ENCODE measurements around the gene THSD7B. TPM values are rescaled to one million over a fixed set of nuclear protein-coding genes. Genes with fewer than 3 reads are reported as not detected.

THSD7B gene
- total and polyA plus RNA-seq, 2 of the 8 experiments (the other 6 are each of a cell fraction or from before 2014, with no cell fraction given): 0.60 to 2.9 TPM

DNA sequence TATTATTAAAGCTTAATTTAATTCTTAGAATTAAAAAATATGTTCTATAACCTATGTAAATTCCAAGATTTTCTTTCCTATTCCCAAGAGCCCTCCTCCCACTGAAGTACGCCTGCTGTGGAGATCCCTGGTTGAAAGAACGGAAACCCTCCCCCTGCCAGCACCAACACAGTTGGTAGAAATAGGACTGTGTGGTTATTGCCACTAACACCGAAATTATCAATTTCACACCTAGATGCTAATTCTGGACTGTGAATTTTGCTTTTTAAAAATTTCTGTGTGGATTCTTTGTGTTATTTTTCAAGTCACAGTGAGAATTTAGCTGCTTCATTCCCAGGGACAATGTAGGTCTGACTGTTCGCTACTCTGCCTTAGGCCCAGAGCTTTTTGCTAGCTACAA lies 893.1 kb downstream of the THSD7B start:
- no peaks in the 10 kb centered on the region for H3K79me2 ChIP-seq (ENCODE audit: control insufficient read depth in 1 of 2, insufficient read depth in 2 of 2, low read length in 2 of 2)
- H4K5ac ChIP-seq (ENCODE audit: insufficient read length, low read depth, low read length): no peak overlapping the region
- H3K79me1 ChIP-seq (ENCODE audit: low read depth, low read length): no peaks in the 10 kb centered on the region
- no peak overlapping the region for H3K4me2 ChIP-seq (ENCODE audit: insufficient read depth in 1 of 2, low read depth in 2 of 2, low read length in 2 of 2)
- DNase-seq (ENCODE audit: low read depth in 1 of 2, low spot score in 2 of 2) (no peak), FAIRE-seq (no peak)
- H4K91ac ChIP-seq (replicated peaks; ENCODE audit: insufficient read length, low read length): no peak overlapping the region
- H3K18ac ChIP-seq (ENCODE audit: extremely low read depth, low read length): no peak overlapping the region
- H4K20me1 ChIP-seq (replicated peaks in 1 of 2; ENCODE audit: control insufficient read depth in 1 of 2, insufficient read depth in 2 of 2, low read length in 2 of 2): no peaks in the 10 kb centered on the region
- H4K8ac ChIP-seq (ENCODE audit: extremely low read depth, insufficient read depth, low read length): no peak overlapping the region
- WGBS, 2 experiments (ENCODE audit: extremely low coverage in 1 of 2, insufficient coverage in 1 of 2, insufficient read length in 1 of 2, insufficient replicate concordance in 2 of 2, low coverage in 1 of 2, low lambda C conversion rate in 2 of 2, missing lambda C conversion rate in 1 of 2): 84% methylated on average over 4 of the region's 4 CpGs; no CpG with 5 or more reads in 1 of the 2 experiments
- H2BK20ac ChIP-seq (ENCODE audit: low read length): no peak overlapping the region
- no peak overlapping the region for H2AFZ ChIP-seq (ENCODE audit: low read length)
- H2BK120ac ChIP-seq (replicated peaks; ENCODE audit: low read depth, low read length): no peak overlapping the region
- H3K4ac ChIP-seq (replicated peaks; ENCODE audit: insufficient read length, low read depth, low read length): no peak overlapping the region
- no peak overlapping the region for H2BK15ac ChIP-seq (ENCODE audit: low read length)
- TF ChIP-seq KDM1A (IDR thresholded peaks at IDR 0.05; ENCODE audit: borderline replicate concordance, low read length) (no peak), EGR1 (IDR thresholded peaks at IDR 0.05; ENCODE audit: borderline replicate concordance, low read depth, low read length) (no peak), SAP30 (IDR thresholded peaks at IDR 0.05; ENCODE audit: insufficient read depth, insufficient replicate concordance, low read length) (no peak), JUN (IDR thresholded peaks at IDR 0.05; ENCODE audit: low read depth, low read length) (no peak), SP2 (IDR thresholded peaks at IDR 0.05; ENCODE audit: low read length) (no peak), POLR2A (IDR thresholded peaks at IDR 0.05; ENCODE audit: control extremely low read depth in 1 of 2, low read depth in 2 of 2, low read length in 2 of 2) (no peak), CTBP2 (IDR thresholded peaks at IDR 0.05; ENCODE audit: borderline replicate concordance, insufficient read depth, insufficient read length, low read length) (no peak), GTF2F1 (IDR thresholded peaks at IDR 0.05; ENCODE audit: borderline replicate concordance, low read depth, low read length) (no peak), SP4 (IDR thresholded peaks at IDR 0.05; ENCODE audit: low read length) (no peak), NRF1 (IDR thresholded peaks at IDR 0.05; ENCODE audit: low read depth, low read length) (no peak), CBX8 (IDR thresholded peaks at IDR 0.05; ENCODE audit: borderline replicate concordance, low read depth, low read length) (no peak), YY1 (IDR thresholded peaks at IDR 0.05; ENCODE audit: low read depth, low read length) (no peak)
- TF ChIP-seq, protein P1, sequence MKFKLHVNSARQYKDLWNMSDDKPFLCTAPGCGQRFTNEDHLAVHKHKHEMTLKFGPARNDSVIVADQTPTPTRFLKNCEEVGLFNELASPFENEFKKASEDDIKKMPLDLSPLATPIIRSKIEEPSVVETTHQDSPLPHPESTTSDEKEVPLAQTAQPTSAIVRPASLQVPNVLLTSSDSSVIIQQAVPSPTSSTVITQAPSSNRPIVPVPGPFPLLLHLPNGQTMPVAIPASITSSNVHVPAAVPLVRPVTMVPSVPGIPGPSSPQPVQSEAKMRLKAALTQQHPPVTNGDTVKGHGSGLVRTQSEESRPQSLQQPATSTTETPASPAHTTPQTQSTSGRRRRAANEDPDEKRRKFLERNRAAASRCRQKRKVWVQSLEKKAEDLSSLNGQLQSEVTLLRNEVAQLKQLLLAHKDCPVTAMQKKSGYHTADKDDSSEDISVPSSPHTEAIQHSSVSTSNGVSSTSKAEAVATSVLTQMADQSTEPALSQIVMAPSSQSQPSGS (IDR thresholded peaks at IDR 0.05; ENCODE audit: low read length): no peak
- no peak overlapping the region for H2AK5ac ChIP-seq (ENCODE audit: low read depth, low read length)
- H3K27ac ChIP-seq (ENCODE audit: low read depth, low read length): no peak overlapping the region
- ChIA-PET CTCF (ENCODE audit: partially characterized antibody) (interaction anchor here (0.9 to 1.7 kb wide), 7 partner anchors 14 to 783 kb away, joined by 3 to 5 read pairs (median 3); no protein-coding TSS in a partner anchor), POLR2A (ENCODE audit: partially characterized antibody) (no interaction called here)
- H3K23ac ChIP-seq (ENCODE audit: insufficient read length): no peak overlapping the region
- H3K9ac ChIP-seq (replicated peaks in 1 of 4; ENCODE audit: extremely low read depth in 1 of 4, low read depth in 3 of 4, low read length in 3 of 4): no peak overlapping the region
- no peaks in the 10 kb centered on the region for H3K9me3 ChIP-seq (ENCODE audit: insufficient read depth in 2 of 2, low read depth in 1 of 2, low read length in 1 of 2)
- H2BK5ac ChIP-seq (ENCODE audit: low read depth, low read length): no peak overlapping the region
- no peaks in the 10 kb centered on the region for H3K23me2 ChIP-seq (ENCODE audit: low read depth, low read length)
- no peaks in the 10 kb centered on the region for H3K4me1 ChIP-seq (replicated peaks in 1 of 4; ENCODE audit: control insufficient read depth in 3 of 4, insufficient read depth in 4 of 4, low read length in 3 of 4)
- no peak overlapping the region for H3K14ac ChIP-seq (ENCODE audit: insufficient read length)
- H2BK12ac ChIP-seq (ENCODE audit: low read depth, low read length): no peak overlapping the region
- no peaks in the 10 kb centered on the region for H3K27me3 ChIP-seq (replicated peaks in 1 of 4; ENCODE audit: control insufficient read depth in 3 of 4, extremely low read depth in 1 of 4, insufficient read depth in 3 of 4, low read length in 3 of 4)
- no peaks in the 10 kb centered on the region for H3K36me3 ChIP-seq (ENCODE audit: control insufficient read depth in 2 of 4, insufficient read depth in 4 of 4, low read length in 3 of 4)
- no peak overlapping the region for H3K4me3 ChIP-seq (ENCODE audit: extremely low read depth in 1 of 4, insufficient read depth in 2 of 4, low read depth in 3 of 4, low read length in 4 of 4)
- no peak overlapping the region for H3K56ac ChIP-seq (replicated peaks; ENCODE audit: insufficient read length, low read depth, low read length)
